ENCODE results near the gene FOLR2. TPM values are rescaled to one million over a fixed set of nuclear protein-coding genes. Genes with fewer than 3 reads are reported as not detected.
"Not testable (repeated sequence)": the region's sequence is repeated elsewhere in the genome, so short reads cannot be mapped to it uniquely, and the experiment has no call there.

FOLR2 gene
- total RNA-seq: 22.8 TPM
- long read RNA-seq, transcript FOLR2-201 (5 exons, 1,138 nt): major isoform, 13 of 19 reads
- long read RNA-seq, partial matches to known transcripts: 4 of 19 reads
- long read RNA-seq, other reads (novel, unspliced or antisense): 0 of 19 reads

GRCh38 chr11:72216638-72217037, at the start of gene FOLR2:
FOLR2 (plus strand) TSS chr11:72216794; CDS start chr11:72218585, 1,791 bp downstream.
- Histone ChIP-seq H3K27me3 (no peaks in the 10 kb centered on the region), H3K9me3 (no peaks in the 10 kb centered on the region), H3K27ac (peak within 1 kb of the TSS; percentile 4), H3K4me1 (peaks cover 1% of the 10 kb centered on the region), H3K36me3 (no peaks in the 10 kb centered on the region), H3K4me3 (no peak within 1 kb of the TSS)
- intact Hi-C loops (cut with DNase I): no loop called here
- no peak for ATAC-seq
- no peak for DNase-seq
- TF ChIP-seq CTCF (IDR thresholded peaks at IDR 0.05): no peak

- DNase-seq; H3K36me3 ChIP-seq; H3K4me3 ChIP-seq; H3K9me3 ChIP-seq; H3K4me1 ChIP-seq; intact Hi-C loops (cut with DNase I); H3K27ac ChIP-seq; H3K27me3 ChIP-seq: not testable (repeated sequence)
- ATAC-seq: peak; percentile 49
Measured at GRCh38 chr11:72169046-72169555, 47.5 kb upstream of the FOLR2 start.

GRCh38 chr11:72169754-72170153, 46.8 kb upstream of the FOLR2 start:
- H3K27me3 ChIP-seq; H3K9me3 ChIP-seq; H3K4me1 ChIP-seq; H3K27ac ChIP-seq; ATAC-seq; DNase-seq; intact Hi-C loops (cut with DNase I); H3K36me3 ChIP-seq; H3K4me3 ChIP-seq: not testable (repeated sequence)

- peak; percentile 75 for ATAC-seq
Measured at GRCh38 chr11:72172043-72172442, 44.6 kb upstream of the FOLR2 start.

GRCh38 chr11:72173291-72173690, 43.3 kb upstream of the FOLR2 start:
- no peak overlapping the region for H3K27ac ChIP-seq
- no peak for DNase-seq
- no peaks in the 10 kb centered on the region for H3K36me3 ChIP-seq
- intact Hi-C loops (cut with DNase I): no loop called here
- no peak overlapping the region for H3K4me3 ChIP-seq
- H3K27me3 ChIP-seq: no peaks in the 10 kb centered on the region
- H3K9me3 ChIP-seq: no peaks in the 10 kb centered on the region
- TF ChIP-seq CTCF (IDR thresholded peaks at IDR 0.05): no peak
- no peaks in the 10 kb centered on the region for H3K4me1 ChIP-seq
- ATAC-seq: no peak

More at GRCh38 chr11:72172043-72172442, 44.6 kb upstream of the FOLR2 start:
- H3K9me3 ChIP-seq; H3K36me3 ChIP-seq; DNase-seq; H3K27me3 ChIP-seq; H3K27ac ChIP-seq; H3K4me3 ChIP-seq; intact Hi-C loops (cut with DNase I); H3K4me1 ChIP-seq: not testable (repeated sequence)

- Histone ChIP-seq H3K27ac (no peak overlapping the region), H3K9me3 (no peaks in the 10 kb centered on the region), H3K27me3 (no peaks in the 10 kb centered on the region), H3K4me3 (no peak overlapping the region), H3K36me3 (no peaks in the 10 kb centered on the region), H3K4me1 (no peaks in the 10 kb centered on the region)
- no peak for ATAC-seq
- no peak for TF ChIP-seq CTCF (IDR thresholded peaks at IDR 0.05)
- intact Hi-C loops (cut with DNase I): no loop called here
- no peak for DNase-seq
Measured at GRCh38 chr11:72174302-72175070, 42.1 kb upstream of the FOLR2 start.

- no peak overlapping the region for H3K4me3 ChIP-seq
- H3K36me3 ChIP-seq: no peaks in the 10 kb centered on the region
- H3K9me3 ChIP-seq: no peaks in the 10 kb centered on the region
- no peaks in the 10 kb centered on the region for H3K4me1 ChIP-seq
- TF ChIP-seq CTCF (IDR thresholded peaks at IDR 0.05): no peak
- DNase-seq: no peak
- no peak for ATAC-seq
- intact Hi-C loops (cut with DNase I): no loop called here
- H3K27ac ChIP-seq: no peak overlapping the region
- no peaks in the 10 kb centered on the region for H3K27me3 ChIP-seq
Measured at GRCh38 chr11:72177656-72178055, 38.9 kb upstream of the FOLR2 start.

Measured in upper lobe of right lung (tissue), 1 donor.